K562 (cell line): ENCODE measurements around the gene TCFL5. TPM values are rescaled to one million over a fixed set of nuclear protein-coding genes. Genes with fewer than 3 reads are reported as not detected.

Experiments used
- ATAC-seq: fragments of 200-7000 bp; cut with Tn5 transposase; 3 replicates; pipeline ENCODE4 v1.9.1; 2020; ENCODE audit warnings: moderate library complexity
- BruUV-seq: library from RNA; stranded (reverse); fragments of 400-500 nt; replicated peaks from 2 replicates; lab custom pipeline; 2021; lab: Mats Ljungman, UMichigan
- CTCF ChIA-PET: fragments of 300-600 bp; formaldehyde crosslinking; extraction: SDS; loops from one replicate; lab custom pipeline; 2021; ENCODE audit warnings: low intra/inter-chr PET ratio; lab: Yijun Ruan, JAX
- POLR2A ChIA-PET: fragments of 300-600, 350-650 bp; sonication (Branson Sonifier 250); formaldehyde crosslinking; extraction: SDS; loops from one replicate; lab custom pipeline; 2021; ENCODE audit warnings: antibody characterized with exemption, inconsistent platforms; lab: Yijun Ruan, JAX
- DNase-seq, 4 experiments: peaks; one replicate each; pipeline versions ENCODE4 v3.0.0 to v3.0.0-alpha.2; 2011 to 2018; ENCODE audit warnings: low spot score in 3 of 4, mixed read lengths in 3 of 4; ENCODE audit errors: extremely low read depth in 1 of 4
- FAIRE-seq: peaks from 2 replicates; lab custom pipeline; 2011; peaks lifted over from hg19 to GRCh38; lab: Jason Lieb, UNC
- H2AFZ ChIP-seq: 2 replicates; pipeline ENCODE4 v1.6.0; 2011; ENCODE audit warnings: low read depth, low read length, control low read depth, inconsistent platforms
- H3K27ac ChIP-seq: fragments of 200-600 bp; 3 replicates; pipeline ENCODE4 v1.8.0; 2011; ENCODE audit warnings: low read depth, mild to moderate bottlenecking, control low read depth, inconsistent platforms, low read length, moderate library complexity, mixed read lengths; ENCODE audit errors: extremely low read depth
- H3K27me3 ChIP-seq, 2 experiments: fragments of 300-600 bp in 1 of 2; 2 replicates in 1 of 2; 3 replicates in 1 of 2; pipeline versions ENCODE4 v1.6.0 to v1.8.0; 2011; ENCODE audit warnings: inconsistent platforms in 2 of 2, low read length in 2 of 2, mild to moderate bottlenecking in 1 of 2, mixed read lengths in 1 of 2, moderate library complexity in 1 of 2; ENCODE audit not compliant: control insufficient read depth in 2 of 2, insufficient read depth in 2 of 2
- H3K36me3 ChIP-seq: fragments of 300-600 bp; 3 replicates; pipeline ENCODE4 v1.8.0; 2011; ENCODE audit warnings: mild to moderate bottlenecking, low read length, inconsistent platforms; ENCODE audit not compliant: control insufficient read depth, insufficient read depth
- H3K4me1 ChIP-seq, 2 experiments: fragments of 200-600 bp in 1 of 2; replicated peaks in 1 of 2; 2 replicates in 1 of 2; 3 replicates in 1 of 2; pipeline versions ENCODE4 v1.5.1 to v1.8.0; 2011; ENCODE audit warnings: inconsistent platforms in 2 of 2, low read length in 2 of 2, mild to moderate bottlenecking in 1 of 2, mixed read lengths in 1 of 2, moderate library complexity in 1 of 2; ENCODE audit not compliant: control insufficient read depth in 2 of 2, insufficient read depth in 2 of 2
- H3K4me2 ChIP-seq: 2 replicates; pipeline ENCODE4 v1.6.1; 2011; ENCODE audit warnings: low read length, control low read depth, inconsistent platforms, mixed read lengths; ENCODE audit not compliant: insufficient read depth
- H3K4me3 ChIP-seq: fragments of 200-600 bp; sonication (generic), shearing (Covaris generic); 2 replicates; pipeline ENCODE4 v1.5.1; 2016; ENCODE audit warnings: control low read depth, inconsistent platforms
- H3K79me2 ChIP-seq: fragments of 200-600 bp; 3 replicates; pipeline ENCODE4 v1.8.0; 2011; ENCODE audit warnings: low read length, inconsistent platforms; ENCODE audit not compliant: control insufficient read depth, insufficient read depth
- H3K9ac ChIP-seq, 2 experiments: 2 replicates each; pipeline versions ENCODE4 v1.6.0 to v1.6.1; 2011; ENCODE audit warnings: low read depth in 2 of 2, low read length in 2 of 2, control low read depth in 1 of 2, inconsistent platforms in 1 of 2, mild to moderate bottlenecking in 1 of 2, mixed read lengths in 1 of 2; ENCODE audit not compliant: insufficient read depth in 1 of 2
- H3K9me1 ChIP-seq: one replicate; pipeline ENCODE4 v1.6.0; 2011; ENCODE audit warnings: inconsistent platforms, mild to moderate bottlenecking, low read length, moderate library complexity; ENCODE audit not compliant: control insufficient read depth, insufficient read depth
- H3K9me3 ChIP-seq: replicated peaks from 2 replicates; pipeline ENCODE4 v1.5.1; 2011; ENCODE audit warnings: low read depth, low read length, inconsistent platforms; ENCODE audit not compliant: control insufficient read depth, insufficient read depth
- H4K20me1 ChIP-seq: replicated peaks from 2 replicates; pipeline ENCODE4 v1.6.1; 2011; ENCODE audit warnings: low read length, inconsistent platforms, mixed read lengths; ENCODE audit not compliant: control insufficient read depth, insufficient read depth
- MCM5 ChIP-seq: fragments of 450-650 bp; IDR thresholded peaks from 2 replicates; pipeline ENCODE4 v1.6.1; 2016; ENCODE audit warnings: low read depth
- NFIC ChIP-seq: fragments of 450-650 bp; IDR thresholded peaks from 2 replicates; pipeline ENCODE4 v1.6.1; 2017; ENCODE audit warnings: mild to moderate bottlenecking, inconsistent platforms
- SPI1 ChIP-seq: IDR thresholded peaks from 2 replicates; pipeline ENCODE4 v1.6.1; 2011; ENCODE audit warnings: low read depth, low read length, control low read depth, borderline replicate concordance
- ZFX ChIP-seq: sonication (generic); formaldehyde crosslinking; IDR thresholded peaks from 2 replicates; pipeline ENCODE4 v1.8.0; 2022; ENCODE audit warnings: mild to moderate bottlenecking, missing genetic modification reagents, moderate library complexity
- WGBS: fragments of 100-300 bp; shearing (Covaris generic); methylation state at CpG from one replicate; pipeline ENCODE4 v1.1.6; 2016; ENCODE audit warnings: low coverage, mixed read lengths; ENCODE audit not compliant: insufficient coverage; ENCODE audit errors: missing lambda C conversion rate; 5-methylcytosine and 5-hydroxymethylcytosine counted together
- in situ Hi-C: fragments of 300-500 bp; cut with MboI; formaldehyde crosslinking; loops from 4 replicates; pipeline ENCODE4 v1.15.0; 2018; ENCODE audit warnings: inconsistent platforms, mixed read lengths
- intact Hi-C: fragments of 100-400 bp; cut with micrococcal nuclease; formaldehyde crosslinking; loops from 2 replicates; pipeline ENCODE4 v1.14.2; 2022
- polyA plus RNA-seq, 8 experiments: library from polyadenylated mRNA; depleted of rRNA in 4 of 8; stranded (reverse) in 5 of 8; unstranded in 3 of 8; fragments of >200 nt; fragmentation: Nextera tagmentation in 2 of 8; fragmentation: Illumina TruSeq in 1 of 8; extraction: Ambion mirVana in 2 of 8; extraction: Trizol in 1 of 8; gene quantifications; 2 replicates each; pipeline versions ENCODE4 v1.2.1 to v1.2.3, GENCODE V29; 2011 to 2014; ENCODE audit warnings: inconsistent platforms in 1 of 8, missing spikeins in 1 of 8
- total RNA-seq, 7 experiments: library from RNA; depleted of rRNA in 6 of 7; stranded (reverse); fragments of >200 nt in 6 of 7; fragmentation: Illumina TruSeq in 2 of 7; extraction: Trizol in 2 of 7; gene quantifications; 2 replicates each; pipeline versions ENCODE4 v1.2.1 to v1.2.3, GENCODE V29; 2011 to 2021; ENCODE audit warnings: low replicate concordance in 1 of 7

TCFL5 gene
- total and polyA plus RNA-seq, 9 of the 15 experiments (the other 6 are each of a cell fraction or from before 2014, with no cell fraction given) = 1.00 to 12.6 (median 9.1) TPM

GRCh38 chr20:62818592-62819493 lies 42.8 kb downstream of the TCFL5 start:
- no peak for FAIRE-seq
- Histone ChIP-seq H3K27me3 (peaks cover 0 to 10% of the 10 kb centered on the region in 2 experiments; a peak in 3 of 5 replicates), H3K79me2 (no peaks in the 10 kb centered on the region), H2AFZ (no peak overlapping the region), H3K9me1 (no peaks in the 10 kb centered on the region), H3K9me3 (no peaks in the 10 kb centered on the region), H4K20me1 (peaks cover 6% of the 10 kb centered on the region; the same call in 1 of the 2 replicates), H3K36me3 (no peaks in the 10 kb centered on the region)
- DNase-seq = no peak
- POLR2A ChIA-PET = interaction anchor here (0.6 to 1.4 kb wide), 6 partner anchors 10 to 264 kb away, joined by 3 to 6 read pairs (median 3); no protein-coding TSS in a partner anchor
- in situ Hi-C loops = no loop called here
- intact Hi-C loops = no loop called here
- 26% methylated on average over 16 of the region's 25 CpGs for WGBS
- TF ChIP-seq SPI1 (0 out of 2 replicates have a peak, but pooled peaks have one; percentile 4), ZFX (CRISPR knock-in tag) (no peak), NFIC (peak; percentile 89), MCM5 (no peak)
- TF ChIP-seq, all 486 proteins: peak for 2
- Histone ChIP-seq H3K4me3 (no peak overlapping the region), H3K9ac (0 out of 4 replicates have a peak overlapping the region, but pooled peaks of 1 of the 2 experiments have one; percentile 5), H3K4me1 (peaks cover 11 to 98% of the 10 kb centered on the region in 2 experiments; a peak in 4 of 5 replicates), H3K4me2 (no peak overlapping the region), H3K27ac (no peak overlapping the region)
- ATAC-seq = no peak
- CTCF ChIA-PET = no interaction called here
- BruUV-seq = no TSS peak
